ENCODE data around the gene A1CF. TPM values are rescaled to one million over a fixed set of nuclear protein-coding genes. Genes with fewer than 3 reads are reported as not detected.
"Not testable (repeated sequence)": the region's sequence is repeated elsewhere in the genome, so short reads cannot be mapped to it uniquely, and the experiment has no call there.

The A1CF gene, protein sequence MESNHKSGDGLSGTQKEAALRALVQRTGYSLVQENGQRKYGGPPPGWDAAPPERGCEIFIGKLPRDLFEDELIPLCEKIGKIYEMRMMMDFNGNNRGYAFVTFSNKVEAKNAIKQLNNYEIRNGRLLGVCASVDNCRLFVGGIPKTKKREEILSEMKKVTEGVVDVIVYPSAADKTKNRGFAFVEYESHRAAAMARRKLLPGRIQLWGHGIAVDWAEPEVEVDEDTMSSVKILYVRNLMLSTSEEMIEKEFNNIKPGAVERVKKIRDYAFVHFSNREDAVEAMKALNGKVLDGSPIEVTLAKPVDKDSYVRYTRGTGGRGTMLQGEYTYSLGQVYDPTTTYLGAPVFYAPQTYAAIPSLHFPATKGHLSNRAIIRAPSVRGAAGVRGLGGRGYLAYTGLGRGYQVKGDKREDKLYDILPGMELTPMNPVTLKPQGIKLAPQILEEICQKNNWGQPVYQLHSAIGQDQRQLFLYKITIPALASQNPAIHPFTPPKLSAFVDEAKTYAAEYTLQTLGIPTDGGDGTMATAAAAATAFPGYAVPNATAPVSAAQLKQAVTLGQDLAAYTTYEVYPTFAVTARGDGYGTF
- not detected for total RNA-seq

GRCh38 chr10:50885097-50885859, at the start of gene A1CF:
A1CF (minus strand) TSS chr10:50885627; CDS start chr10:50859940, 25,687 bp downstream.
- ATAC-seq = no peak

GRCh38 chr10:50931948-50932431, 46.6 kb upstream of the A1CF start:
- no peak for ATAC-seq

GRCh38 chr10:50929670-50930069, 44.2 kb upstream of the A1CF start:
- no peak for ATAC-seq

GRCh38 chr10:50928190-50928552, 42.7 kb upstream of the A1CF start:
- ATAC-seq = peak; percentile 28

DNA sequence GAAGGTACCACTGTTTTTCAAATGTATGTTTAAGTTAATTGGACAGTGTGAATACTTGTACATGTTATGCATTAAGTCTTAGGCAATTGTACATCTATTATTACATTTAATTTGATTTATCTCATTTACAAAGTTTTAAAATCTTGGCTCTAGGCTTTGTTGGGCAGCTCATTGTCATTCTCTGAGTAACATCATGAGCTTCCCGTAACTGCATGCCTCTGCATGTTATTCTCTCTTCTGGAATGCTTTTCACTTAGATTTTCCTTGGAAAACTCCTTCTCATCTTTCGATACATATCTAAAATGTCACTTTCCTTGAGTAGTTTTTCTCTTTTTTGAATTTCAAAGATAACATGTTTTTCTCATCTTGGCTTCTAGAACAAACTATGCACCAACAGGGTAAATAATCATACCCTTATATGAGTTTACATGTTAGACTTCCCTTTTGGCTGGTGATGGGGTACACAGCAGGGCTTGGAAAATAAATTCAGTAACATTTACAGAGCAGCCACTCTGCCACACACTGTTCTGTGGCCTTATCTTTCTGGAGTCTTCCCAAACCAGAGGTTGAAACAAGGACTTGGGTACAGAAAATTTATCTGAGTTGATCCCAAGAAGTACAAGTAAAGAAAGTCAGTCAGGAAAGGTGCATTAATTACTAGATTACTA, 42.2 kb upstream of the A1CF start:
- no peak for ATAC-seq

GRCh38 chr10:50923471-50923870, 38.0 kb upstream of the A1CF start:
- not testable (repeated sequence) for ATAC-seq

DNA sequence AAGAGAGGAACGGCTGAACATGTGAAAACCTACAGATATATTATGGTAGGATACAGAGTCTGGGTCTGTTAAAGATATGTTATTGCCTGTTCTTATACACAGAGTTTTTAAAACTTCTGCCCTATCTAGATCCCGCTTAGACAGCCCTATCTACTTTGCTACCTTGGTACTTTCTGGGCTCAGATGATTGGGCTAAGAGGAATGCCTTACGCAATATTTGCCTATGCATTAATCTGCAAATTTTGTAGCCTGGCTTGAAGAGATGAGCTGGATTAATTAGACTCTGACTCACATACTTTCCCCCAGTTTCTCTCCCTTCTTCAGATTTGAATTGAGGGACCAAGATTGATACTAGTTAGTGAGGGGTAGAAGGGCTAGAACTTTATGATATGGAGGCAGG, 33.6 kb upstream of the A1CF start:
- peak; percentile 76 for ATAC-seq

DNA sequence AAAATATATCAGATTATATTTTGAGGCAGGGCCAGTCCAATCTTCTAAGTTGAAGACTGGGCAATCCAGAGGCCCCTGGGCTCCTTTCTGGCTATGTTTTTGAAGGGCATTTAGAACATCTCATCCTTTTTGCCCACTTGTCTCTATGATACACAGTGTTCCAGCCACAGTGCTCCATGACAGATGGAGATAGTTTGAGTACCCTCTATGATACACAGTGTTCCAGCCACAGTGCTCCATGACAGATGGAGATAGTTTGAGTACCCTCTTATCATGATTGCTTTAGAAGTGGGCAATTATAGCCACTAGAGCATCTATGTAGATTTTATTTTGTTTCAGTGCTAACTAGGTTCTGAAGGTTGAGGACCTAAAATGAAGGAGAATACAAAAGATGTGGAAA, 33.1 kb upstream of the A1CF start:
- no peak for ATAC-seq

DNA sequence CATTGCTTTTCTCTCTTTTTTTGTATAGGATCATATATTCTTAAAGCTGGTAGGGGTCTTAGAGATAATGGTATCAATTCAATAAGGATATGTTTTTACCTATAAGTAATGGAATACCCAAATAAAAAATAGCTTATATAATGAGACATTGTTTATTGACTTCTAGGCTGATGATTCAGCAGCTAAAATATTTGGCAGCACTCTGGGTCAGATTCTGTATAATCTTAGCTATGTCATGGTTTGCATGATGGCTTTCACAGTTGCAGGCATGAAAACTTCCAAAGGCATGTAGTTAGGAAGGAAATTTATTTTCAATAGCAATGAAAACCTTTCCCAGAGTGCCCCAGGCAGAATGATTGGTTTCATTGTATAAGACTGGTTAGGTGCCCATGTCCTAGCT, 32.1 kb upstream of the A1CF start:
- ATAC-seq = no peak

- ATAC-seq = no peak
These were observed 24.0 kb upstream of the A1CF start for GRCh38 chr10:50909334-50910014.

DNA sequence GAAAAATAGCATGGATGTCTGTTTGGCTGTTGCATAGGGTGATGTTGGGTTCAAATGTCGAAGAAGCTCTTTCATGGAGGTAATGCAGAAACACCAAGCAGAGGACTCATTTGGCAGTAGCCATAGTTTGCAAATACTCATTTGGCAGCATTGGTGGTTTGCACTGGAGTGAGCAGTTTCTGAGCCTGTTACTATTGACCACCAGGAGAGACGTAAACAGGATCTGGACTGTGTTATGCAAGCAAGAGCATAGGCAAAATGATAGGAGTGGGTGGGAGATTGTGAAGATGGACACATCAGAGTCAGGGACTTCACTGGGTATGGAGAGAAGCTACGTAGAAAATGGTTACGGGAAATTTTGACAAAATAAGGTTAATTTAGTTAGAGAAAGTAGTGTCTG, 22.9 kb upstream of the A1CF start:
- no peak for ATAC-seq

GRCh38 chr10:50905797-50906196, 20.4 kb upstream of the A1CF start:
- ATAC-seq = not testable (repeated sequence)

- ATAC-seq = no peak
These were observed 11.3 kb upstream of the A1CF start for GRCh38 chr10:50896721-50897120.

GRCh38 chr10:50894312-50894711, 8.9 kb upstream of the A1CF start:
- no peak for ATAC-seq

DNA sequence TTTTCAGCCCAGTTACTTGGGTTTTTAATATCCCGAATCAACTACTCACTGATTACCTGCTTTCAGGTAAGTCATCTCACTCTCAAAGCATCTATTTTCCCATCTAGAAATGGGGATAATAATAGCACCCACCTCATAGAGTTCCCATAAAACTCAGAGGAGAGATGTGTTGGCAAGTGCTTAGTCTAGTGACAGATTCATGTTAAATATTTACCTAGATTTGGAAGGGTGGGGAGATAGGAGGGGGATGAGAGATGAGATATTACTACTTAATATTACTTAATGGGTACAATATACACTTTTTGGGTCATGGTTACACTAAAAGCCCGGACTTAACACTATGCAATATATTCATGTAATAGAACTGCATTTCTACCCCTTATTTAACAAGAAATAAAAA, 7.0 kb upstream of the A1CF start:
- ATAC-seq = no peak

DNA sequence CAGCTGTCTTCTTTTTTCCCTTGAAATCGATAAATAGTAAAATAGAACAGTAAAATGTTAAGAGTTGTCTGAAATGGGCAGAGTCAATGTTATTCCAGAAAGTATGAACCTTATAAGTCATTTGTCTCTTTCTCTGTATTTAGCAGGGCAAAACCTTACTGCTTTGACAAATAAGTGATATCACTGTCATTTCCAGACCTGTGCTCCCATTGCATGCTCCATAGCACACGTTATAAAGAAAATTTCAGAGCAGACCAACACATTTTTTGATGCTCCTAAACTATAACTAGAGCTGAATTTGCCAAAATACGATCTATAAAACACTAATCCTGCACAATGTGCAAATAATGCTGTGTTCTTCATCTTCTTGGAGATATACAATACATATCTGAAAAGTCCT, 1.1 kb downstream of the A1CF start:
- no peak for ATAC-seq

DNA sequence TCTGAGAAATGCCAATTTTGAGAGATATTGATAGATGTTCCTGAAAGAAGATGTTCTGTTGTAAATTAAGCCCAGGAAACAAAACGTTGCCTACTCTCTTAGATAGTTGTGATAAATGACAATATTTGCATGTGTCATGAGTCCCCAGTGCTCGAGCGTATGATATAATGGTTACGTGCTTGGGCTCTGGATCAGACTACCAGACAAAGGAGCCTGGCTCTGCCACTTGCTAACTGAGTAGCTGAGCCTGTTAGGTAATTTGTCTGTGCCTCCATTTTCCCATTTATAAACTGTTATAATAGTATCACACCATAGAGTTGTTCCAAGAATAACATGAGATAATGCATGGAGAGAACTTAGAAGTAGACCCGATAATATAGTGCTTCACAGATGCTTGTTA, 1.8 kb downstream of the A1CF start:
- ATAC-seq = no peak

DNA sequence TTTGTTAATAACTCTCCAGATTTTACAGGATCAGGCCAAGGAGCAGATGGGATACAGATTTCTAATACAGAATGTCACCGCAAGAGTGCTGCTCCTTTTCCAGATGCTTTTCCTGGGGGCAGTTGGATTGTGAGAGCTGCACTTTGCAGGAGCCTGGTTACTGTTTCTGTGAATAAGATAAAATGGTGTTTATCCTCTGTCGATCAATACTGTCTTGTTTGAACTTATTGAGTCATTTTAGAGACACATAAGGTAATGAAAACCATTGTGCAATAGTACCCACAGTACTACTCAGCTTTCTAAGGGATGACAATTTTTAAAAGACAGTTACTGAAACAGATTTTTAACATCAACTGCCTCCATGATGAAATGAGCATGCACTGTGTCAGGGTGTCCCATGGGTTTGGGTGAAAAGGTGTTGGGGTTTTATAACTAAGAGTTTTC, 2.9 kb downstream of the A1CF start:
- no peak for ATAC-seq

- ATAC-seq = not testable (repeated sequence)
These were observed 4.4 kb downstream of the A1CF start for GRCh38 chr10:50881046-50881445.

DNA sequence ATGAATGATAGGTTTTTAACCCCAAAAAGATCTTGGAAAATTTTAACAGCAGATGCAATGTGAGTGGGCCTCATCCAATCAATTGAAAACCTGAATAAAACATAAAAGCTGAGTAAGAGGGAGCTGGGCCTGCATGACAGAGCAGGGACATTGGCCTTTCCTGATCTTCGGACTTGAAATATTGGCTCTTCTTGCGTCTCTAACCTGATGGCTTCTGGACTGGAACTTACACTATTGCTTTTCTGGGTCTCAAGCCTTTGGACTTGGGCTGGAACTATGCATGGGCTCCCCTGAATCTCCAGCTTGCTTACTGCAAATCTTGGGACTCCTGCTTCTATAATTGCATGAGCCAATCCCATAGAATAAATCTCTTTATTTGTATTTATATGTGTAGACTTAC, 9.0 kb downstream of the A1CF start:
- no peak for ATAC-seq

GRCh38 chr10:50874723-50875122, 10.7 kb downstream of the A1CF start:
- no peak for ATAC-seq

GRCh38 chr10:50866317-50866716, 19.1 kb downstream of the A1CF start:
- no peak for ATAC-seq

All from esophagus mucosa (tissue), 1 donor.